GM18520 (cell line): ENCODE measurements around the gene TLR2.

ENCODE experiments used
- ATAC-seq: cut with Tn5 transposase; IDR thresholded peaks from one replicate; pipeline ENCODE4 v1.9.1; 2021; ENCODE audit not compliant: unreplicated experiment

The TLR2 gene, protein sequence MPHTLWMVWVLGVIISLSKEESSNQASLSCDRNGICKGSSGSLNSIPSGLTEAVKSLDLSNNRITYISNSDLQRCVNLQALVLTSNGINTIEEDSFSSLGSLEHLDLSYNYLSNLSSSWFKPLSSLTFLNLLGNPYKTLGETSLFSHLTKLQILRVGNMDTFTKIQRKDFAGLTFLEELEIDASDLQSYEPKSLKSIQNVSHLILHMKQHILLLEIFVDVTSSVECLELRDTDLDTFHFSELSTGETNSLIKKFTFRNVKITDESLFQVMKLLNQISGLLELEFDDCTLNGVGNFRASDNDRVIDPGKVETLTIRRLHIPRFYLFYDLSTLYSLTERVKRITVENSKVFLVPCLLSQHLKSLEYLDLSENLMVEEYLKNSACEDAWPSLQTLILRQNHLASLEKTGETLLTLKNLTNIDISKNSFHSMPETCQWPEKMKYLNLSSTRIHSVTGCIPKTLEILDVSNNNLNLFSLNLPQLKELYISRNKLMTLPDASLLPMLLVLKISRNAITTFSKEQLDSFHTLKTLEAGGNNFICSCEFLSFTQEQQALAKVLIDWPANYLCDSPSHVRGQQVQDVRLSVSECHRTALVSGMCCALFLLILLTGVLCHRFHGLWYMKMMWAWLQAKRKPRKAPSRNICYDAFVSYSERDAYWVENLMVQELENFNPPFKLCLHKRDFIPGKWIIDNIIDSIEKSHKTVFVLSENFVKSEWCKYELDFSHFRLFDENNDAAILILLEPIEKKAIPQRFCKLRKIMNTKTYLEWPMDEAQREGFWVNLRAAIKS

GRCh38 chr4:153684182-153684970, at the start of gene TLR2:
Gene TLR2 (plus strand): TSS chr4:153684280. CDS start chr4:153702908, 18,628 bp downstream.
- peak; percentile 64 for ATAC-seq

GRCh38 chr4:153634738-153635353, 49.2 kb upstream of the TLR2 start:
- ATAC-seq = no peak

GRCh38 chr4:153635846-153636245, 48.2 kb upstream of the TLR2 start:
- ATAC-seq = no peak

GRCh38 chr4:153637201-153637600, 46.9 kb upstream of the TLR2 start:
- ATAC-seq = no peak

DNA sequence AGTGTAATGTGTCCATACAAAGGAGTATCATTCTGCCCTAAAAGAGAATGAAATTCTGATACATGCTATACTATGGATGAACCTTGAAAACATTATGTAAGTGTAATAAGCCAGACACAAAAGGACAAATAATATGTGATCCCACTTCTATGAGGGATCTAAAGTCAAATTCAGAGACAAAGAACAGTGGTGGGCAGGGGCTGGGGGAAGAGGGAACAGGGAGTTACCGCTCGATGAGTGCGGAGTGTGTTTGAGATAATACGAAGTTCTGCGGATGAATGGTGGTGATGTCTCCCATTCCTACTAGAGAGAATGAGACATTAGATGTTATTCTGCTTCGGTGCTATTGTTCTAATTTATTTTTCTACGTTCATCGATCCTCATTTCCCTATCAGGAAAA, 46.1 kb upstream of the TLR2 start:
- ATAC-seq = no peak

DNA sequence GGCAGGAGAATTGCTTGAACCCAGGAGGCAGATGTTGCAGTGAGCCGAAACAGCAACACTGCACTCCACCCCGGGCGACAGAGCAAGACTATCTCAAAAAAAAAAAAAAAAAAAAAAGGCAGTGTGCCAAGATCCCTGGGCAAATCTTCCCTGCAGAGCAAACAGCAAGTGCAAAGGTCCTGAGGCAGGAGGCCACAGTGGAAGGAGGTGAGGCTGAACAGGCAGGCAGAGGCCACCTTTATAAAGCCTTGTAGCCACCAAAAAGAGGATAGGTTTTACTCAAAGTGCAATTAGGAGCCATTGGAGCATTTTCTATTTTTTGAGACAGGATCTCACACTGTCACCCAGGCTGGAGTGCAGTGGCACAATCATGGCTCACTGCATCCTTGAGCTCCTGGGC, 45.1 kb upstream of the TLR2 start:
- no peak for ATAC-seq

DNA sequence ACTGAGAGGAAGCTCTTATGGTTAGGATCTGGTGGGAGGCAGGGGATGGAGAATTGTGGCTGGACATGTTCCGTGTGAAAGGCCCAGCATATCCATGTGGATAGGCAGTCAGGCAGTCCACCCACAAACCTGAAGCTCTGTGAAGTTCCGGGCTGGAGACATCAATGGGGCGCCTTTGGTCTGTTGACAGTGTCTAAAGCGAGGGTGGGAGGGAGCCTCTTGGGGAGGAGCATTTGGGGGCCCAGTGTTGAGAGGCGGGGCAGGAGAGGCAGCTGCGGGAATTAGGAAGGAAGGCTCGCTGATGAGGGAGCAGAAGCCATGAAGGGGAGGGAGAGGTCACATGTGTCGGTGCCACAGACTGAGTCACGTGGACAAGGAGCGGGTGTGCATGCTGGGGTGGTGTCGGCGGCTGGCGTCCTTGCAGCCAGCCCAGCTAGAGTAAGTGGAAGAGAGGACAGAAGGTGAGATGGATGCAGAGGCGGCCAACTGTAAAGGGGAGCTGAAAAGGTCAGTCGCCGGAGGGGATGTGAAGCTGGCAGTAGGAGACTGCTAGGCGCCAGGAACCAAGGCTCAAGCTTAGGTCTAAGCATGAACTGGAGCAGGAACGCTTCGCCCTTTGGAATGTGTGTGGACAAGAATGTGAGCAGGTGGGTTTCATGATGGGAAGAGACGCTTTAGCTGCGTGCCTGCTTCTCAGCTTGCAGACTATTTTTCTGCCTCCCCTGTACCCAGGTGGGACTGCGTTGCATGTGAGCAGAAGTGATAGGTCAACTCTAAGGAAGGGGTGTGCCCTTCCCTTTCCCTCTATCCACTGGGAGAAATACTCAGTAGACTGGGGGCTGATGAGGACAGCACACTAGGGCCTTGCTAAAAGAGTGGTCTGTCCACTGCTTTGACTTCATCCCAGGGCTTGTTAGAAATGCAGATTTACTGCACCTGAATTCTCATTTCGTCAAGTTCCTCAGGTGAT, 44.0 kb upstream of the TLR2 start:
- no peak for ATAC-seq

DNA sequence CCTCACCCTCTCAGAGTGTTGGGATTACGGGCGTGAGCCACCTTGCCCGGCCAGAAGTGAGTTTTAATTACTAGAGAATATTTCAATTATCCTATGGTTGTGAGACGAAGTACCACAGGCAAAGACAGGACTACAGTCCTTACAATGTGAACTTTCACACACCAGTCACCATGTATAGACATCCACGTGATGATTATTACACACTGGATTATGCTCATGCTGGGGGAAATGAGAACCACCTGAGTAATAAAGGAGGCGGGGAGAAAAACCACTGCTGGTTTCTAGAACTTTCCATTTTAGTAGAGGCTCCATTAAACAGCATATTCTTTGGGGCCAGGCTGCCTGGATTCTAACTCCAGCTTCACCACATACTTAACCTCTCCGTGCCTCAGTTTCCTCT, 42.5 kb upstream of the TLR2 start:
- ATAC-seq = no peak

DNA sequence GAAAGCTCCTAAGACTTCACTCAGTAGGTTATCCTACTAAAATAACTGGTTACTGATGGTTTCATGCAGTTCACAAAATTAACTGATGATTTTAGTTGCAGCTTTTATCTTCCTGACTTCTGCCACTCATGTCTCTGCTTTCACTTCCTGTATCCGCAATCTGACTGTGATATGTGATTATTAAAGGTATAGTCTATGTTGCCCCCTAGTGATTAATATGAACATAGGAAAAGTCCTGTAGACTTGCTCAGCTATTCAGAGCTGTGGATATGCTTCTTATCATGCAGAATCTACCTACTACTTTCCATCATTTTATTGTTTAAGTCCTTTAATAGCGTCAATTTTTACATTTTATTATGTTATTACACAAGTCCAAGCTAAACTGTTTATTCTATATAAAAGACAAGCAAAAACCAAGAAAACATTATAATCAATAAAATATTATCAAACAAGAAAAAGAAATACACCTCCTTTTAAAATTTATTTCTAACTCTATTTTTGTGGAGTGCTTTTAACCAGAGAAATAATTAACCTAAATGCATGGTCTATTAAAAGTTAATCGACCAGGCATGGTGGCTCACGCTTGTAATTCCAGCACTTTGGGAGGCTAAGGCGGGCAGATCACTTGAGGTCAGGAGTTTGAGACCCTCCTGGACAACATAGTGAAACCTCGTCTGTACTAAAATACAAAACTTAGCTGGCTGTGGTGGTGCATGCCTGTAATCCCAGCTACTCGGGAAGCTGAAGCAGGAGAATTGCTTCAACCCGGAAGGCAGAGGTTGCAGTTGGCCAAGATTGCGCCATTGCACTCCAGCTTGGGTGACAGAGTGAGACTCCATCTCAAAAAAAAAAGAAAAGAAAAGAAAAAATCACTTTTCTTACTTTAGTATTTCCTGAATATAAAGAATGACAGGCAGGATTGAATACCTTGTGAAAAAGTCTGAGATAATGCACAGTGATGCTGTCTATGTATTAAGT, 40.4 kb upstream of the TLR2 start:
- ATAC-seq = peak; percentile 83

DNA sequence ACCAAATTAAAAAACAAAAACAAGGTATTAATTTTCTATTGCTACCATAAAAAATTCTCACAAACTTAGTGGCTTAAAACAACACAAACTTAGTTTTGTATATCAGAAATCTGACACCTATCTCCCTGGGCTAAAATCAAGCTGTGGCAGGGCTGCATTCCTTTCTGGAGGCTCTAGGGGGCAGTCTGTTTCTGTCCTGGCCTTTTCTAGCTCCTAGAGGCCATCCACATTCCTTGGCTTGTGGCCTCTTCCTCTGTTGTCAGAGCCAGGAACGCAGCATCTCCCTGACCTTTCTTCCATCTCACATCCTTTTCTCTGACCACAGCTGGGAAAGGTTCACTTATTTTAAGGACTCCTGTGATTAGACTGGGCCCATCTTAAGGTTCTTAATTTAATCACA, 38.9 kb upstream of the TLR2 start:
- ATAC-seq = no peak

GRCh38 chr4:153646261-153646660, 37.8 kb upstream of the TLR2 start:
- no peak for ATAC-seq

DNA sequence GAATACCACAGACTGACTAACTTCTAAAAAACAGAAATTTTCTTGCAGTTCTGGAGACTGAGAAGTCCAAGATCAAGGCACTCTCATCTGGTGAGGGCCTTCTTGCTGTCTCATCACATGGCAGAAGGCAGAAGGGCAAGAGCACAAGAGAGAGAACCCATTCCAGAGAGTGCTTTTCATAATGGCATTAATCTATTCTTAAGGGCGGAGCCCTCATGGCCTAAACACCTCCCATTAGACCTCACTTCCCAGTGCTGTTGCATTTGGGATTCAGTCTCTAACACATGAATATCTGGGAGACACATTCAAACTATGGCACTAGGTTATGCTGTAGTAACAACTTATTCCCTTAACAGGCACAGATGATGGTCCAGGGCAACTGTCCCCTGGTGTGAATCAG, 37.1 kb upstream of the TLR2 start:
- ATAC-seq = no peak

GRCh38 chr4:153647975-153648374, 36.1 kb upstream of the TLR2 start:
- ATAC-seq = no peak

DNA sequence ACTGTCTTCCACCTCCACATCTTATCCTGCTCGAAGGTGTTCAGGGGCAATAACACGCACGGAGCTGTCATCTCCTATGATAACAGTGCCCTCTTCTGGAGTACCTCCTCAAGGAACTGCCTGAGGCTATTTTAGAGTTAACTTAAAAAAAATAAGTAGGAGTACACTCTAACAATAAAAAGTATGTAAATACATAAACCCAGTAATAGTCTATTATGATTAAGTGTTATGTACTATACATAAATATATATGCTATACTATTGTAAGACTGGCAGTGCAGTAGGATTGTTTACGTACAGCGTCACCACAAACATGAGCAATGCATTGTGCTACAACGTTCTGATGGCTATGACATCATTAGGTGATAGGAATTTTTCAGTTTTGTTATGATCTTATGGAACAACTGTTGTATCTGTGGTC, 34.5 kb upstream of the TLR2 start:
- ATAC-seq = no peak

- no peak for ATAC-seq
Observed at GRCh38 chr4:153651116-153651515, 33.0 kb upstream of the TLR2 start.

DNA sequence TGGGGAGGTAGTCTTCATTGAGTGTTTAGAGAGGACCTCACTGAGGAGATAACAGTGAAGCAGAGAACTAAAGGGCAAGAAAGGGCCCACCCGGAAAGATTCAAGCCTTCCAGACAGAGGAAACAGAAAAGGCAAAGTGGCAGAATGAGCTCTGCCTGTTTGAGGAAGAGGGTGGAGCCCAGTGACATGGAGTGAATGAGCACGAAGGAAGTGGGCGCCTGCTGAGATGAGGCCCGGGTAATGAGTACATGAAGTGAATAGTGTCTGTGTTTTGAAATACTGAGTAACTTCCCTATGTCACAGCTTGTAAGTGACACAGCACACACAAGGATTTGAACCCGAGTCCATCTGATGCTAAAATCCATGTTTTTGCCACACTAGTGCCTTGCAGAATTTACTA, 32.5 kb upstream of the TLR2 start:
- no peak for ATAC-seq

GRCh38 chr4:153652051-153652784, 31.9 kb upstream of the TLR2 start:
- no peak for ATAC-seq

- ATAC-seq = no peak
Observed at GRCh38 chr4:153655002-153655541, 29.0 kb upstream of the TLR2 start.
